GM20000 (cell line): ENCODE data around the gene UPK1B.

Experiments used
- DNase-seq: peaks from one replicate; pipeline ENCODE4 v3.0.0; 2012; ENCODE audit warnings: low spot score
- TF ChIP-seq, protein P1 (sequence below): IDR thresholded peaks from 2 replicates; pipeline ENCODE4 v1.5.1; 2012; ENCODE audit warnings: mild to moderate bottlenecking, control low read depth; ENCODE audit errors: extremely low read depth, missing control alignments

The UPK1B gene

DNA sequence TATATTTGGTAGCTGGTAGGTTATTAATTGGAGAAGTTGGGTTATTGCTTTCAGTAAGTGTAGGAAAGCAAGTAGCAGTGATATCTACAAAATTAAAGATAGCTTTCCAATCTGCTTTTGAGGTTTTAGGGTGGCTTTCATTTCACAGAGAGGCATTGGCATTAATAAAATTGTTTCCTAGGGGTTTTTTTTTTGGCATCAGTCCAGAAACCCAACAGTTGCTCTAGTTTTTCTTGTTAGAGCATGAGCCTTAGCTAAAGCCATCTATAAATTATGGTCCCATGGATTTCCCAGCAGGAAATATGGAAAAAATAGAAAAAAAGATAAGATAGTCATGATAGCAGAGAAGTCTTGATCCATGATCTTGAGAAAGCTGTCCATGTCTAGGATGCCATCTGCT, 70.3 kb downstream of the UPK1B start:
- no peak for DNase-seq
- TF ChIP-seq, protein P1, sequence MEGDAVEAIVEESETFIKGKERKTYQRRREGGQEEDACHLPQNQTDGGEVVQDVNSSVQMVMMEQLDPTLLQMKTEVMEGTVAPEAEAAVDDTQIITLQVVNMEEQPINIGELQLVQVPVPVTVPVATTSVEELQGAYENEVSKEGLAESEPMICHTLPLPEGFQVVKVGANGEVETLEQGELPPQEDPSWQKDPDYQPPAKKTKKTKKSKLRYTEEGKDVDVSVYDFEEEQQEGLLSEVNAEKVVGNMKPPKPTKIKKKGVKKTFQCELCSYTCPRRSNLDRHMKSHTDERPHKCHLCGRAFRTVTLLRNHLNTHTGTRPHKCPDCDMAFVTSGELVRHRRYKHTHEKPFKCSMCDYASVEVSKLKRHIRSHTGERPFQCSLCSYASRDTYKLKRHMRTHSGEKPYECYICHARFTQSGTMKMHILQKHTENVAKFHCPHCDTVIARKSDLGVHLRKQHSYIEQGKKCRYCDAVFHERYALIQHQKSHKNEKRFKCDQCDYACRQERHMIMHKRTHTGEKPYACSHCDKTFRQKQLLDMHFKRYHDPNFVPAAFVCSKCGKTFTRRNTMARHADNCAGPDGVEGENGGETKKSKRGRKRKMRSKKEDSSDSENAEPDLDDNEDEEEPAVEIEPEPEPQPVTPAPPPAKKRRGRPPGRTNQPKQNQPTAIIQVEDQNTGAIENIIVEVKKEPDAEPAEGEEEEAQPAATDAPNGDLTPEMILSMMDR, result no peak

DNA sequence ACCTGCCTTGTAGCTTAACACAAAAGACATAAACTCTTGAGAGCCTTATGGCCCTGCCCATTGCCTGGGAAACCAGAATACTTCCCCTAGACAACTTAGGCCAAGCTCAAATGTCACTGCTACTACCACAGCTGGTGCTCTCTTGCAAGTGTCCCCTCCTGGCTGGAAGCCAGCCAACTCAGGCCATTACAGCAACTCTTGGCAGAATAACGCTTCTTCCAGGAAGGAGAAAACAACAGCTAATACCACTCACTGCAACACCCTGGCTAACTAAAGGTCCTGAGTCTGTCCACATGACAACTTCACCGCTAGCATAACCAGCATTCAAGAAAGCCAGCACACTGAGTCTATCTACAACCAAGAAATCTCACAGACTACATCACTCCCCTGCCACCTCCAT, 72.4 kb downstream of the UPK1B start:
- TF ChIP-seq, protein P1, result no peak
- no peak for DNase-seq
